ENCODE results near the gene SIPA1.

SIPA1 gene

GRCh38 chr11:65648997-65649493, 11.1 kb downstream of the SIPA1 start:
- peaks cover 17% of the 10 kb centered on the region for H3K36me3 ChIP-seq (ENCODE audit: control insufficient read depth, insufficient read depth, low read length)
- no peak overlapping the region for H3K4me3 ChIP-seq (ENCODE audit: low read depth, low read length)
- peaks cover 13% of the 10 kb centered on the region; the same call in 1 of the 2 replicates for H3K4me1 ChIP-seq (ENCODE audit: control insufficient read depth, insufficient read depth, low read length)
- no peak overlapping the region for H3K27ac ChIP-seq (ENCODE audit: low read depth, low read length)
- no peaks in the 10 kb centered on the region for H3K27me3 ChIP-seq (ENCODE audit: control insufficient read depth, insufficient read depth, low read length)
- no peaks in the 10 kb centered on the region for H3K9me3 ChIP-seq (ENCODE audit: control insufficient read depth, insufficient read depth, low read depth, low read length)
- no peak overlapping the region for H3K9ac ChIP-seq (ENCODE audit: low read length)

GRCh38 chr11:65649656-65650546, 12.0 kb downstream of the SIPA1 start:
- H3K4me3 ChIP-seq (ENCODE audit: low read depth, low read length) = no peak overlapping the region
- peaks cover 13% of the 10 kb centered on the region; the same call in 1 of the 2 replicates for H3K4me1 ChIP-seq (ENCODE audit: control insufficient read depth, insufficient read depth, low read length)
- no peak overlapping the region for H3K27ac ChIP-seq (ENCODE audit: low read depth, low read length)
- H3K9ac ChIP-seq (ENCODE audit: low read length) = no peak overlapping the region
- H3K36me3 ChIP-seq (ENCODE audit: control insufficient read depth, insufficient read depth, low read length) = peaks cover 24% of the 10 kb centered on the region
- no peaks in the 10 kb centered on the region for H3K9me3 ChIP-seq (ENCODE audit: control insufficient read depth, insufficient read depth, low read depth, low read length)
- H3K27me3 ChIP-seq (ENCODE audit: control insufficient read depth, insufficient read depth, low read length) = no peaks in the 10 kb centered on the region

GRCh38 chr11:65650547-65651338, 12.8 kb downstream of the SIPA1 start:
- Histone ChIP-seq H3K4me3 (ENCODE audit: low read depth, low read length) (no peak overlapping the region), H3K9ac (ENCODE audit: low read length) (no peak overlapping the region), H3K4me1 (ENCODE audit: control insufficient read depth, insufficient read depth, low read length) (peaks cover 13% of the 10 kb centered on the region; the same call in 1 of the 2 replicates), H3K9me3 (ENCODE audit: control insufficient read depth, insufficient read depth, low read depth, low read length) (no peaks in the 10 kb centered on the region), H3K27me3 (ENCODE audit: control insufficient read depth, insufficient read depth, low read length) (no peaks in the 10 kb centered on the region), H3K27ac (ENCODE audit: low read depth, low read length) (no peak overlapping the region), H3K36me3 (ENCODE audit: control insufficient read depth, insufficient read depth, low read length) (peaks cover 30% of the 10 kb centered on the region)

GRCh38 chr11:65651339-65651588, 13.4 kb downstream of the SIPA1 start:
- no peaks in the 10 kb centered on the region for H3K27me3 ChIP-seq (ENCODE audit: control insufficient read depth, insufficient read depth, low read length)
- no peak overlapping the region for H3K9ac ChIP-seq (ENCODE audit: low read length)
- no peaks in the 10 kb centered on the region for H3K9me3 ChIP-seq (ENCODE audit: control insufficient read depth, insufficient read depth, low read depth, low read length)
- H3K36me3 ChIP-seq (ENCODE audit: control insufficient read depth, insufficient read depth, low read length) = peaks cover 35% of the 10 kb centered on the region
- H3K27ac ChIP-seq (ENCODE audit: low read depth, low read length) = no peak overlapping the region
- peaks cover 13% of the 10 kb centered on the region; the same call in 1 of the 2 replicates for H3K4me1 ChIP-seq (ENCODE audit: control insufficient read depth, insufficient read depth, low read length)
- no peak overlapping the region for H3K4me3 ChIP-seq (ENCODE audit: low read depth, low read length)

- peaks cover 39% of the 10 kb centered on the region for H3K36me3 ChIP-seq (ENCODE audit: control insufficient read depth, insufficient read depth, low read length)
- H3K27me3 ChIP-seq (ENCODE audit: control insufficient read depth, insufficient read depth, low read length) = no peaks in the 10 kb centered on the region
- H3K4me1 ChIP-seq (ENCODE audit: control insufficient read depth, insufficient read depth, low read length) = peaks cover 13% of the 10 kb centered on the region; the same call in 1 of the 2 replicates
- H3K4me3 ChIP-seq (ENCODE audit: low read depth, low read length) = peak overlapping the region; percentile 76
- H3K9me3 ChIP-seq (ENCODE audit: control insufficient read depth, insufficient read depth, low read depth, low read length) = no peaks in the 10 kb centered on the region
- H3K27ac ChIP-seq (ENCODE audit: low read depth, low read length) = peak overlapping the region; percentile 85; the same call in 1 of the 2 replicates
- H3K9ac ChIP-seq (ENCODE audit: low read length) = peak overlapping the region; percentile 41
Measured at GRCh38 chr11:65651589-65652510, 13.9 kb downstream of the SIPA1 start.

- Histone ChIP-seq H3K4me3 (ENCODE audit: low read depth, low read length) (peak overlapping the region; percentile 76), H3K9ac (ENCODE audit: low read length) (peak overlapping the region; percentile 93), H3K9me3 (ENCODE audit: control insufficient read depth, insufficient read depth, low read depth, low read length) (no peaks in the 10 kb centered on the region), H3K36me3 (ENCODE audit: control insufficient read depth, insufficient read depth, low read length) (peaks cover 47% of the 10 kb centered on the region), H3K4me1 (ENCODE audit: control insufficient read depth, insufficient read depth, low read length) (peaks cover 13% of the 10 kb centered on the region; the same call in 1 of the 2 replicates), H3K27me3 (ENCODE audit: control insufficient read depth, insufficient read depth, low read length) (no peaks in the 10 kb centered on the region), H3K27ac (ENCODE audit: low read depth, low read length) (peak overlapping the region; percentile 85)
Measured at GRCh38 chr11:65652511-65653228, 14.8 kb downstream of the SIPA1 start.

- Histone ChIP-seq H3K27ac (ENCODE audit: low read depth, low read length) (peak overlapping the region; percentile 85), H3K36me3 (ENCODE audit: control insufficient read depth, insufficient read depth, low read length) (peaks cover 56% of the 10 kb centered on the region), H3K27me3 (ENCODE audit: control insufficient read depth, insufficient read depth, low read length) (no peaks in the 10 kb centered on the region), H3K9ac (ENCODE audit: low read length) (peak overlapping the region; percentile 93), H3K9me3 (ENCODE audit: control insufficient read depth, insufficient read depth, low read depth, low read length) (no peaks in the 10 kb centered on the region), H3K4me1 (ENCODE audit: control insufficient read depth, insufficient read depth, low read length) (peaks cover 13% of the 10 kb centered on the region; the same call in 1 of the 2 replicates), H3K4me3 (ENCODE audit: low read depth, low read length) (peak overlapping the region; percentile 76)
Measured at GRCh38 chr11:65653229-65654225, 15.6 kb downstream of the SIPA1 start.

- H3K4me1 ChIP-seq (ENCODE audit: control insufficient read depth, insufficient read depth, low read length) = peaks cover 13% of the 10 kb centered on the region; the same call in 1 of the 2 replicates
- no peak overlapping the region for H3K27ac ChIP-seq (ENCODE audit: low read depth, low read length)
- H3K9ac ChIP-seq (ENCODE audit: low read length) = no peak overlapping the region
- H3K36me3 ChIP-seq (ENCODE audit: control insufficient read depth, insufficient read depth, low read length) = peaks cover 63% of the 10 kb centered on the region
- H3K4me3 ChIP-seq (ENCODE audit: low read depth, low read length) = no peak overlapping the region
- no peaks in the 10 kb centered on the region for H3K27me3 ChIP-seq (ENCODE audit: control insufficient read depth, insufficient read depth, low read length)
- no peaks in the 10 kb centered on the region for H3K9me3 ChIP-seq (ENCODE audit: control insufficient read depth, insufficient read depth, low read depth, low read length)
Measured at GRCh38 chr11:65654375-65655349, 16.8 kb downstream of the SIPA1 start.

All from HUES6 (cell line).